Gastrocnemius medialis (tissue), 4 donors: Measurements from ENCODE around the gene ANKS1B. TPM values are rescaled to one million over a fixed set of nuclear protein-coding genes. Genes with fewer than 3 reads are reported as not detected.

Experiments
- ATAC-seq, 2 donors: fragments of 150-250 bp; one replicate each; pipeline ENCODE4 v1.9.1; 2016
- DNase-seq, 2 donors: peaks; one replicate each; pipeline ENCODE4 v3.0.0-alpha.2; 2019
- H3K27ac ChIP-seq, 4 donors: fragments of 200-600 bp; sonication (generic); 1 replicate in 1 of 4; 2 replicates in 3 of 4; pipeline ENCODE4 v1.5.1; 2016 to 2018; ENCODE audit warnings: mild to moderate bottlenecking in 2 of 4, moderate library complexity in 1 of 4
- H3K27me3 ChIP-seq, 3 donors: fragments of 200-600 bp; sonication (generic) in 2 of 3; 1 replicate in 1 of 3; 2 replicates in 2 of 3; pipeline versions ENCODE4 v1.5.1 to v1.6.0; 2016 to 2019; ENCODE audit warnings: mild to moderate bottlenecking in 1 of 3, moderate library complexity in 1 of 3
- H3K36me3 ChIP-seq, 2 donors: fragments of 200-600 bp; sonication (generic) in 1 of 2; one replicate each; pipeline ENCODE4 v1.5.1; 2017 to 2018
- H3K4me1 ChIP-seq, 2 donors: fragments of 200-600 bp; sonication (generic) in 1 of 2; one replicate each; pipeline ENCODE4 v1.5.1; 2016 to 2017; ENCODE audit warnings: mild to moderate bottlenecking in 2 of 2
- H3K4me3 ChIP-seq, 4 donors: fragments of 200-600 bp; sonication (generic) in 3 of 4; 1 replicate in 1 of 4; 2 replicates in 3 of 4; pipeline ENCODE4 v1.5.1; 2016 to 2019; ENCODE audit warnings: mild to moderate bottlenecking in 2 of 4
- H3K9me3 ChIP-seq, 3 donors: fragments of 200-600 bp; sonication (generic) in 2 of 3; 1 replicate in 1 of 3; 2 replicates in 2 of 3; pipeline ENCODE4 v1.5.1; 2016 to 2019
- POLR2A ChIP-seq, 2 donors: fragments of 450-650 bp; IDR thresholded peaks; one replicate each; pipeline ENCODE4 v1.6.1; 2017; ENCODE audit warnings: antibody characterized with exemption in 2 of 2, mild to moderate bottlenecking in 2 of 2, moderate library complexity in 2 of 2
- in situ Hi-C, 4 donors: fragments of 200-750 bp; cut with MboI; loops; one replicate each; pipeline versions ENCODE4 v1.15.0 to v1.8.0; 2017; ENCODE audit warnings: low sequenced_read_pairs in 4 of 4
- intact Hi-C: fragments of 100-400 bp; cut with DNase I; formaldehyde crosslinking; loops from one replicate; pipeline ENCODE4 v1.15.1; 2023; ENCODE audit warnings: low total_unique reads
- total RNA-seq, 4 donors: library from RNA; depleted of rRNA; stranded (reverse); fragments of >200 nt; gene quantifications; one replicate each; pipeline versions ENCODE4 v1.1.0 to v1.2.3, GENCODE V29; 2016
- TF ChIP-seq, protein P1 (sequence below), 5 experiments: fragments of 450-650 bp in 3 of 5; fragments of 200-600 bp in 2 of 5; sonication (generic) in 2 of 5; IDR thresholded peaks in 4 of 5; conservative IDR thresholded peaks in 1 of 5; 1 replicate in 4 of 5; 2 replicates in 1 of 5; pipeline ENCODE4 v1.5.1; 2016 to 2019; ENCODE audit warnings: antibody characterized with exemption in 5 of 5, mild to moderate bottlenecking in 3 of 5, moderate library complexity in 3 of 5

The ANKS1B gene
- total RNA-seq, 4 donors from 2014 or later = 3.9 to 14.5 (median 5.7) TPM

DNA sequence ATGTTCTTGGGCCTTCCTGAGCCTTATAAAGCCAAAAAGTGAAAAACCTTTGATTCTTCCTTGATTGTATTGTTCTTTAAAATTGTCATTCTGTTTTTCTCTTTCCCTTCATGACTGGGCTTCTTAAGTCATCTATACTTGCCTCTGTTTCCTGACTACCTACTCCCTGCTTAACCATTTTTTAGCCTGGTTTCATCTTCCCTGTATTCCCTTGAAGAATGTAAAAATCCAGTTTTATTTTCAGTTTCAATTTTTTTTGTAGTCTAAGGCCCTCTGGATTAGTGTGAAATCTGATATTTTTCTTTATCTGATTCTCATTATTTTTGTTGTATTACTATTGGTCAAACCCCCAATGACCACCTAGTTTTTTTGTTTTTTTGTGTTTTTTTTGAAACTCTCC is 1293.4 kb downstream of the ANKS1B start:
- intact Hi-C loops (no loop called here), in situ Hi-C loops (loop anchor here in 1 of 4 donors (25.0 kb wide), 1 partner anchor 321 kb away; no protein-coding TSS in a partner anchor)
- ATAC-seq (no peak), DNase-seq (no peak)
- H3K27ac ChIP-seq = no peak overlapping the region
- no peaks in the 10 kb centered on the region for H3K4me1 ChIP-seq
- H3K4me3 ChIP-seq = no peak overlapping the region
- no peaks in the 10 kb centered on the region for H3K27me3 ChIP-seq
- TF ChIP-seq, protein P1, sequence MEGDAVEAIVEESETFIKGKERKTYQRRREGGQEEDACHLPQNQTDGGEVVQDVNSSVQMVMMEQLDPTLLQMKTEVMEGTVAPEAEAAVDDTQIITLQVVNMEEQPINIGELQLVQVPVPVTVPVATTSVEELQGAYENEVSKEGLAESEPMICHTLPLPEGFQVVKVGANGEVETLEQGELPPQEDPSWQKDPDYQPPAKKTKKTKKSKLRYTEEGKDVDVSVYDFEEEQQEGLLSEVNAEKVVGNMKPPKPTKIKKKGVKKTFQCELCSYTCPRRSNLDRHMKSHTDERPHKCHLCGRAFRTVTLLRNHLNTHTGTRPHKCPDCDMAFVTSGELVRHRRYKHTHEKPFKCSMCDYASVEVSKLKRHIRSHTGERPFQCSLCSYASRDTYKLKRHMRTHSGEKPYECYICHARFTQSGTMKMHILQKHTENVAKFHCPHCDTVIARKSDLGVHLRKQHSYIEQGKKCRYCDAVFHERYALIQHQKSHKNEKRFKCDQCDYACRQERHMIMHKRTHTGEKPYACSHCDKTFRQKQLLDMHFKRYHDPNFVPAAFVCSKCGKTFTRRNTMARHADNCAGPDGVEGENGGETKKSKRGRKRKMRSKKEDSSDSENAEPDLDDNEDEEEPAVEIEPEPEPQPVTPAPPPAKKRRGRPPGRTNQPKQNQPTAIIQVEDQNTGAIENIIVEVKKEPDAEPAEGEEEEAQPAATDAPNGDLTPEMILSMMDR (IDR thresholded peaks at IDR 0.05 in 4 of 5, conservative IDR thresholded peaks at IDR 0.05 in 1 of 5) = no peak
- TF ChIP-seq POLR2A (IDR thresholded peaks at IDR 0.05) = no peak
- no peaks in the 10 kb centered on the region for H3K9me3 ChIP-seq
- peaks cover 3 to 26% of the 10 kb centered on the region in 2 donors for H3K36me3 ChIP-seq

DNA sequence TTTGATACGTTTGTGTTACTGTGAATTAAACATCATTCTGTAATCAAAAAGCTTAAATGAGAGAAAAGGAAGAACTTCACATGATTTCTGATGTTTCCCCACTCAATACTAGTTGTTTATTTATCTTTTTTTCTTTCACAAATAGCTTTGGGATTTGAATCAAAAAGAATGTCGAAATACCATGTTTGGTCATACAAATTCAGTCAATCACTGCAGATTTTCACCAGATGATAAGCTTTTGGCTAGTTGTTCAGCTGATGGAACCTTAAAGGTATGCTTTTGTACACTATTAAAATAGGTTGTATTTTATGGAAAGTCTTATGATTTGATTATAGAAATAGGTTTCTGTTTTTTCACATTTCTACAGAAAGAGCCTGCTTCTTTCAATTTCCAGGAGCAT is 1298.1 kb downstream of the ANKS1B start:
- no peaks in the 10 kb centered on the region for H3K9me3 ChIP-seq
- H3K4me3 ChIP-seq = no peak overlapping the region
- intact Hi-C loops (no loop called here), in situ Hi-C loops (loop anchor here in 1 of 4 donors (25.0 kb wide), 1 partner anchor 326 kb away; no protein-coding TSS in a partner anchor)
- H3K27me3 ChIP-seq = no peaks in the 10 kb centered on the region
- no peak overlapping the region for H3K27ac ChIP-seq
- peaks cover 3 to 59% of the 10 kb centered on the region in 2 donors for H3K36me3 ChIP-seq
- ATAC-seq (no peak), DNase-seq (no peak)
- H3K4me1 ChIP-seq = no peaks in the 10 kb centered on the region
- no peak for TF ChIP-seq POLR2A (IDR thresholded peaks at IDR 0.05)
- TF ChIP-seq, protein P1 (IDR thresholded peaks at IDR 0.05 in 4 of 5, conservative IDR thresholded peaks at IDR 0.05 in 1 of 5) = no peak

Other genes with a start within 250 kb of the ANKS1B start
- 10 to 100 TPM; 33.6 to 71.3 (median 42.5) TPM for gene BLTP3B, start 157.9 kb upstream of the ANKS1B start, total RNA-seq
- gene ACTR6, start 215.9 kb upstream of the ANKS1B start, total RNA-seq = 10 to 100 TPM in 3 of 4 donors, 1 to 10 TPM in 1; 8.4 to 19.2 (median 16.6) TPM